H9 (cell line): Measurements from ENCODE around the gene RAMP3. TPM values are rescaled to one million over a fixed set of nuclear protein-coding genes. Genes with fewer than 3 reads are reported as not detected.

ENCODE experiments used
- DNase-seq: peaks from one replicate; pipeline ENCODE4 v3.0.0-alpha.2; 2017
- H2AFZ ChIP-seq: one replicate; pipeline ENCODE4 v1.6.1; 2013; ENCODE audit warnings: mild to moderate bottlenecking, low read length, control low read depth, moderate library complexity
- H2AK5ac ChIP-seq: 2 replicates; pipeline ENCODE4 v1.6.1; 2013; ENCODE audit warnings: low read length, control low read depth, mixed read lengths; ENCODE audit not compliant: insufficient read length
- H2BK120ac ChIP-seq: one replicate; pipeline ENCODE4 v1.6.1; 2013; ENCODE audit warnings: low read depth, mild to moderate bottlenecking, low read length, control low read depth, inconsistent platforms; ENCODE audit not compliant: poor library complexity, severe bottlenecking
- H2BK12ac ChIP-seq: 2 replicates; pipeline ENCODE4 v1.6.1; 2013; ENCODE audit warnings: low read length, control low read depth, mixed read lengths, low read depth; ENCODE audit not compliant: insufficient read length
- H2BK15ac ChIP-seq: 2 replicates; pipeline ENCODE4 v1.6.1; 2013; ENCODE audit warnings: low read depth, low read length, control low read depth
- H2BK20ac ChIP-seq: one replicate; pipeline ENCODE4 v1.6.1; 2013; ENCODE audit warnings: low read depth, mild to moderate bottlenecking, low read length, control low read depth, inconsistent platforms; ENCODE audit not compliant: poor library complexity, severe bottlenecking
- H2BK5ac ChIP-seq: 2 replicates; pipeline ENCODE4 v1.6.1; 2013; ENCODE audit warnings: low read length, control low read depth, mixed read lengths; ENCODE audit not compliant: insufficient read length
- H3K14ac ChIP-seq: 2 replicates; pipeline ENCODE4 v1.6.1; 2013; ENCODE audit warnings: low read length, control low read depth; ENCODE audit not compliant: insufficient read depth
- H3K18ac ChIP-seq: 2 replicates; pipeline ENCODE4 v1.6.1; 2013; ENCODE audit warnings: low read depth, mild to moderate bottlenecking, mixed read lengths, low read length, control low read depth; ENCODE audit not compliant: insufficient read length
- H3K23ac ChIP-seq: 2 replicates; pipeline ENCODE4 v1.6.1; 2013; ENCODE audit warnings: low read length, control low read depth, mixed read lengths, low read depth; ENCODE audit not compliant: insufficient read length
- H3K23me2 ChIP-seq: 2 replicates; pipeline ENCODE4 v1.6.1; 2013; ENCODE audit warnings: low read depth, mild to moderate bottlenecking, mixed read lengths, low read length, control low read depth; ENCODE audit not compliant: insufficient read length, poor library complexity, severe bottlenecking
- H3K27ac ChIP-seq: 2 replicates; pipeline ENCODE4 v1.5.1; 2013; ENCODE audit warnings: low read length, control low read depth, mixed read lengths, low read depth; ENCODE audit not compliant: insufficient read length
- H3K27me3 ChIP-seq: 2 replicates; pipeline ENCODE4 v1.6.1; 2013; ENCODE audit warnings: low read length, control low read depth, inconsistent platforms; ENCODE audit not compliant: insufficient read depth
- H3K4ac ChIP-seq: 2 replicates; pipeline ENCODE4 v1.6.1; 2013; ENCODE audit warnings: low read depth, mild to moderate bottlenecking, control low read depth, inconsistent platforms, low read length, moderate library complexity
- H3K4me1 ChIP-seq: 2 replicates; pipeline ENCODE4 v1.6.1; 2013; ENCODE audit warnings: low read length, control low read depth, inconsistent platforms; ENCODE audit not compliant: insufficient read depth
- H3K4me2 ChIP-seq: 2 replicates; pipeline ENCODE4 v1.6.1; 2013; ENCODE audit warnings: low read length, control low read depth, mixed read lengths; ENCODE audit not compliant: insufficient read length, insufficient read depth
- H3K56ac ChIP-seq: 2 replicates; pipeline ENCODE4 v1.6.1; 2013; ENCODE audit warnings: low read depth, mild to moderate bottlenecking, mixed read lengths, low read length, control low read depth; ENCODE audit not compliant: insufficient read length
- H3K79me1 ChIP-seq: 2 replicates; pipeline ENCODE4 v1.6.1; 2013; ENCODE audit warnings: low read depth, mild to moderate bottlenecking, moderate library complexity, low read length, control low read depth, inconsistent platforms; ENCODE audit not compliant: insufficient read depth, poor library complexity, severe bottlenecking
- H3K79me2 ChIP-seq: 2 replicates; pipeline ENCODE4 v1.6.1; 2013; ENCODE audit warnings: low read length, control low read depth, inconsistent platforms; ENCODE audit not compliant: insufficient read depth
- H3K9ac ChIP-seq: 2 replicates; pipeline ENCODE4 v1.6.1; 2013; ENCODE audit warnings: low read length, control low read depth, mixed read lengths; ENCODE audit not compliant: insufficient read length; ENCODE audit errors: extremely low read depth
- H3K9me3 ChIP-seq: one replicate; pipeline ENCODE4 v1.6.1; 2013; ENCODE audit warnings: low read depth, low read length, inconsistent platforms; ENCODE audit not compliant: control insufficient read depth
- H3T11ph ChIP-seq: one replicate; pipeline ENCODE4 v1.6.1; 2013; ENCODE audit warnings: mild to moderate bottlenecking, low read length, control low read depth, inconsistent platforms
- H4K20me1 ChIP-seq: one replicate; pipeline ENCODE4 v1.6.1; 2013; ENCODE audit not compliant: control insufficient read depth, insufficient read length, insufficient read depth
- H4K5ac ChIP-seq: 2 replicates; pipeline ENCODE4 v1.6.1; 2013; ENCODE audit warnings: low read depth, mild to moderate bottlenecking, mixed read lengths, low read length, control low read depth; ENCODE audit not compliant: insufficient read length
- H4K8ac ChIP-seq: replicated peaks from 2 replicates; pipeline ENCODE4 v1.6.1; 2013; ENCODE audit warnings: low read length, control low read depth, mixed read lengths, low read depth; ENCODE audit not compliant: insufficient read length
- H4K91ac ChIP-seq: 2 replicates; pipeline ENCODE4 v1.6.1; 2013; ENCODE audit warnings: low read depth, mild to moderate bottlenecking, moderate library complexity, mixed read lengths, low read length, control low read depth; ENCODE audit not compliant: insufficient read length
- H3K27ac Mint-ChIP-seq, 3 experiments: 2 replicates in 2 of 3; 3 replicates in 1 of 3; pipeline ENCODE4 v1.8.0; 2020 to 2021; ENCODE audit warnings: mixed read lengths in 3 of 3, mild to moderate bottlenecking in 1 of 3, moderate library complexity in 1 of 3
- H3K27me3 Mint-ChIP-seq: 2 replicates; pipeline ENCODE4 v1.8.0; 2021; ENCODE audit warnings: low read depth, mild to moderate bottlenecking, moderate library complexity, mixed read lengths
- H3K36me3 Mint-ChIP-seq, 3 experiments: 2 replicates in 2 of 3; 3 replicates in 1 of 3; pipeline ENCODE4 v1.8.0; 2020 to 2021; ENCODE audit warnings: low read depth in 3 of 3, mixed read lengths in 3 of 3; ENCODE audit not compliant: insufficient read depth in 1 of 3
- H3K4me1 Mint-ChIP-seq, 2 experiments: 2 replicates each; pipeline ENCODE4 v1.8.0; 2020; ENCODE audit warnings: mixed read lengths in 2 of 2
- H3K4me3 Mint-ChIP-seq, 2 experiments: 2 replicates in 1 of 2; 3 replicates in 1 of 2; pipeline ENCODE4 v1.8.0; 2020 to 2021; ENCODE audit warnings: mild to moderate bottlenecking in 2 of 2, mixed read lengths in 2 of 2, moderate library complexity in 1 of 2
- H3K9me3 Mint-ChIP-seq, 2 experiments: 2 replicates in 1 of 2; 3 replicates in 1 of 2; pipeline ENCODE4 v1.8.0; 2020; ENCODE audit warnings: mild to moderate bottlenecking in 2 of 2, mixed read lengths in 2 of 2, moderate library complexity in 1 of 2
- CTCF ChIP-seq: fragments of 200-600 bp; sonication (generic); conservative IDR thresholded peaks from 3 replicates; pipeline ENCODE4 v1.8.0; 2021; ENCODE audit warnings: antibody characterized with exemption, mild to moderate bottlenecking
- whole genome bisulfite sequencing: extraction: QIAGEN DNeasy Blood & Tissue Kit; methylation state at CpG from one replicate; pipeline ENCODE4 v1.1.7; 2013; ENCODE audit warnings: missing lambda C conversion rate, low lambda C conversion rate, mixed read lengths; ENCODE audit not compliant: insufficient read length; ENCODE audit errors: extremely low coverage; 5-methylcytosine and 5-hydroxymethylcytosine counted together
- total RNA-seq: library from RNA; stranded (reverse); gene quantifications from 2 replicates; pipeline ENCODE4 v1.2.1, GENCODE V29; 2021

The RAMP3 gene
- total RNA-seq, 1 experiment from 2014 or later: 0.63 TPM

GRCh38 chr7:45198986-45199385, 41.4 kb downstream of the RAMP3 start:
- no peak overlapping the region for H2BK5ac ChIP-seq
- H3K27ac Mint-ChIP-seq: no peak overlapping the region

More at GRCh38 chr7:45198986-45199385, 41.4 kb downstream of the RAMP3 start:
- no peaks in the 10 kb centered on the region; a peak in 1 of 7 replicates for H3K36me3 Mint-ChIP-seq
- Histone ChIP-seq H3K23ac (no peak overlapping the region), H3K4me1 (no peaks in the 10 kb centered on the region), H3K4me2 (no peak overlapping the region), H3K14ac (no peak overlapping the region), H3K9ac (no peak overlapping the region), H4K20me1 (no peaks in the 10 kb centered on the region), H2BK120ac (no peak overlapping the region), H2AK5ac (no peak overlapping the region), H3K23me2 (no peaks in the 10 kb centered on the region), H4K91ac (no peak overlapping the region), H3K56ac (no peak overlapping the region), H2BK15ac (no peak overlapping the region), H2AFZ (no peak overlapping the region), H3K4ac (no peak overlapping the region), H4K5ac (no peak overlapping the region), H3K79me1 (no peaks in the 10 kb centered on the region), H4K8ac (no peak overlapping the region), H3K18ac (no peak overlapping the region), H3K27ac (no peak overlapping the region), H2BK20ac (no peak overlapping the region), H3K27me3 (no peaks in the 10 kb centered on the region), H3K79me2 (no peaks in the 10 kb centered on the region; the same call in 1 of the 2 replicates), H3T11ph (no peak overlapping the region), H2BK12ac (no peak overlapping the region), H3K9me3 (no peaks in the 10 kb centered on the region)
- DNase-seq: no peak
- WGBS: no CpG with 5 or more reads among the region's 3 CpGs
- peaks cover 2% of the 10 kb centered on the region in 2 experiments; a peak in 3 of 4 replicates for H3K4me1 Mint-ChIP-seq
- TF ChIP-seq CTCF: no peak
- peaks cover 13% of the 10 kb centered on the region for H3K27me3 Mint-ChIP-seq
- H3K4me3 Mint-ChIP-seq: no peak overlapping the region
- H3K9me3 Mint-ChIP-seq: no peaks in the 10 kb centered on the region; a peak in 2 of 5 replicates
